ENCODE data around the gene ZNF580. TPM values are rescaled to one million over a fixed set of nuclear protein-coding genes. Genes with fewer than 3 reads are reported as not detected.

The ZNF580 gene
- polyA plus RNA-seq, 2 donors, result 12.8 to 14.2 TPM

DNA sequence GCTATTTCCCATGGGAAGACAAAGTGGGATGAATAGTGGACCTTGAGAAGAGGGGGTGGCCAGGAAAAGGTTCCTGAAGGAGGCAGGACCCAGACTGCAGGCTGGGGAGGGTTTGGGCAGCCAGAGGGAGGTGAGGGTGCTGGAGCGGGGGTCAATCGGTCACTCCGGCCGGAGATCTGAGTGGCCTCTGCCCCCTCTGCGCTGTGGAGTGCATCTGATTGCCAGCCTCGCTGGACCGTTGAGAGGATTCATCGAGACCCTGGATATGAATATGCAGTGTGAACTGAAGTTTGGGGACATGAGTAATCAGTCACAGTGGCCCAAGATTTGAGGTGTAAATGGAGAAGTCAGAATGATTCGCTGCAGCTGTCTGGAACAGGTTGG, 5.5 kb upstream of the ZNF580 start:
- peak overlapping the region; percentile 90 to 97 for H3K4me3 ChIP-seq (ENCODE audit: low read depth in 1 of 2, low read length in 2 of 2)

GRCh38 chr19:55635856-55636440, 4.9 kb upstream of the ZNF580 start:
- Histone ChIP-seq H3K36me3 (ENCODE audit: control insufficient read depth in 2 of 2, insufficient read depth in 2 of 2, low read length in 1 of 2) (no peaks in the 10 kb centered on the region), H3K4me1 (ENCODE audit: control insufficient read depth in 2 of 2, insufficient read depth in 2 of 2, low read length in 1 of 2) (peaks cover 4 to 17% of the 10 kb centered on the region in 2 donors), H3K4me3 (ENCODE audit: low read depth in 1 of 2, low read length in 2 of 2) (peak overlapping the region in 1 of 2 donors; percentile 90), H3K9me3 (ENCODE audit: control insufficient read depth in 2 of 2, insufficient read depth in 1 of 2, low read depth in 1 of 2, low read length in 1 of 2) (no peaks in the 10 kb centered on the region), H3K27ac (ENCODE audit: low read depth in 2 of 2, low read length in 1 of 2) (peak overlapping the region; percentile 97 to 99), H3K27me3 (ENCODE audit: control insufficient read depth in 1 of 2, insufficient read depth in 2 of 2, low read length in 2 of 2) (no peaks in the 10 kb centered on the region)
- 57 to 61% methylated on average over 7 of the region's 7 CpGs for WGBS, 2 donors

More for the DNA sequence above, 5.5 kb upstream of the ZNF580 start:
- peak overlapping the region; percentile 97 to 99 for H3K27ac ChIP-seq (ENCODE audit: low read depth in 2 of 2, low read length in 1 of 2)
- H3K9me3 ChIP-seq (ENCODE audit: control insufficient read depth in 2 of 2, insufficient read depth in 1 of 2, low read depth in 1 of 2, low read length in 1 of 2), result no peaks in the 10 kb centered on the region
- no peaks in the 10 kb centered on the region for H3K27me3 ChIP-seq (ENCODE audit: control insufficient read depth in 1 of 2, insufficient read depth in 2 of 2, low read length in 2 of 2)
- no peaks in the 10 kb centered on the region for H3K36me3 ChIP-seq (ENCODE audit: control insufficient read depth in 2 of 2, insufficient read depth in 2 of 2, low read length in 1 of 2)
- H3K4me1 ChIP-seq (ENCODE audit: control insufficient read depth in 2 of 2, insufficient read depth in 2 of 2, low read length in 1 of 2), result peaks cover 4 to 17% of the 10 kb centered on the region in 2 donors
- 5 to 10% methylated on average over 9 of the region's 9 CpGs for WGBS, 2 donors

GRCh38 chr19:55636723-55637122, 4.1 kb upstream of the ZNF580 start:
- Histone ChIP-seq H3K4me1 (ENCODE audit: control insufficient read depth in 2 of 2, insufficient read depth in 2 of 2, low read length in 1 of 2) (peaks cover 4 to 17% of the 10 kb centered on the region in 2 donors), H3K4me3 (ENCODE audit: low read depth in 1 of 2, low read length in 2 of 2) (no peak overlapping the region), H3K36me3 (ENCODE audit: control insufficient read depth in 2 of 2, insufficient read depth in 2 of 2, low read length in 1 of 2) (no peaks in the 10 kb centered on the region), H3K9me3 (ENCODE audit: control insufficient read depth in 2 of 2, insufficient read depth in 1 of 2, low read depth in 1 of 2, low read length in 1 of 2) (no peaks in the 10 kb centered on the region), H3K27ac (ENCODE audit: low read depth in 2 of 2, low read length in 1 of 2) (peak overlapping the region in 1 of 2 donors; percentile 47), H3K27me3 (ENCODE audit: control insufficient read depth in 1 of 2, insufficient read depth in 2 of 2, low read length in 2 of 2) (no peaks in the 10 kb centered on the region)
- 85% methylated on average over 4 of the region's 4 CpGs for WGBS, 2 donors

- H3K9me3 ChIP-seq (ENCODE audit: control insufficient read depth in 2 of 2, insufficient read depth in 1 of 2, low read depth in 1 of 2, low read length in 1 of 2), result no peaks in the 10 kb centered on the region
- no peaks in the 10 kb centered on the region for H3K27me3 ChIP-seq (ENCODE audit: control insufficient read depth in 1 of 2, insufficient read depth in 2 of 2, low read length in 2 of 2)
- WGBS, 2 donors, result 72 to 75% methylated on average over 11 of the region's 11 CpGs
- H3K36me3 ChIP-seq (ENCODE audit: control insufficient read depth in 2 of 2, insufficient read depth in 2 of 2, low read length in 1 of 2), result no peaks in the 10 kb centered on the region
- no peak overlapping the region for H3K27ac ChIP-seq (ENCODE audit: low read depth in 2 of 2, low read length in 1 of 2)
- peaks cover 7 to 19% of the 10 kb centered on the region in 2 donors for H3K4me1 ChIP-seq (ENCODE audit: control insufficient read depth in 2 of 2, insufficient read depth in 2 of 2, low read length in 1 of 2)
- H3K4me3 ChIP-seq (ENCODE audit: low read depth in 1 of 2, low read length in 2 of 2), result no peak overlapping the region
These were observed 3.3 kb upstream of the ZNF580 start for GRCh38 chr19:55637534-55637933.

DNA sequence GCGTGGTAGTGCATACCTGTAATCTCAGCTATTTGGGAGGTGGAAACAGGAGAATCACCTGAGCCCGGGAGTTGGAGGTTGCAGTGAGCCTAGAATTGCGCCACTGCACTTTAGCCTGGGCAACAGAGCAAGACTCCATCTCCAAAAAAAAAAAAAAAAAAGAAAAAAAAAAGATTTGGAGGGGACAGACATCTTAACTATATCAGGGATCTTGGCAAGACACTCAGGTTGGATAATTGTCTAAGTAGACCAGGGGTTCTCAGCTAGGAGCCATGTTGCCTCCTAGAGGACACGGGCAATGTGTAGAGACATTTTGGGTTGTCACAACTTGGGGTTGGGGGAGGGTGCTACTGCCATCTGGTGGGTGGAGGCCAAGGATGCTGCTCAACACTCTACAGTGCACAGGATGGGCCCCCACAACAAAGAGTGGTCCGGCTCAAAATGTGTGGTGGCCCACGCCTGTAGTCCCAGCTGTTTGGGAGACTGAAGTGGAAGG, 1.9 kb upstream of the ZNF580 start:
- Histone ChIP-seq H3K27ac (ENCODE audit: low read depth in 2 of 2, low read length in 1 of 2) (no peak overlapping the region), H3K4me1 (ENCODE audit: control insufficient read depth in 2 of 2, insufficient read depth in 2 of 2, low read length in 1 of 2) (peaks cover 11 to 19% of the 10 kb centered on the region in 2 donors), H3K4me3 (ENCODE audit: low read depth in 1 of 2, low read length in 2 of 2) (no peak overlapping the region), H3K36me3 (ENCODE audit: control insufficient read depth in 2 of 2, insufficient read depth in 2 of 2, low read length in 1 of 2) (no peaks in the 10 kb centered on the region), H3K9me3 (ENCODE audit: control insufficient read depth in 2 of 2, insufficient read depth in 1 of 2, low read depth in 1 of 2, low read length in 1 of 2) (no peaks in the 10 kb centered on the region), H3K27me3 (ENCODE audit: control insufficient read depth in 1 of 2, insufficient read depth in 2 of 2, low read length in 2 of 2) (no peaks in the 10 kb centered on the region)
- WGBS, 2 donors, result 86 to 88% methylated on average over 6 of the region's 6 CpGs

GRCh38 chr19:55640043-55640576, 692 bp upstream of the ZNF580 start:
- Histone ChIP-seq H3K4me1 (ENCODE audit: control insufficient read depth in 2 of 2, insufficient read depth in 2 of 2, low read length in 1 of 2) (peaks cover 11 to 28% of the 10 kb centered on the region in 2 donors), H3K9me3 (ENCODE audit: control insufficient read depth in 2 of 2, insufficient read depth in 1 of 2, low read depth in 1 of 2, low read length in 1 of 2) (no peaks in the 10 kb centered on the region), H3K27me3 (ENCODE audit: control insufficient read depth in 1 of 2, insufficient read depth in 2 of 2, low read length in 2 of 2) (no peaks in the 10 kb centered on the region), H3K36me3 (ENCODE audit: control insufficient read depth in 2 of 2, insufficient read depth in 2 of 2, low read length in 1 of 2) (peaks cover 0 to 7% of the 10 kb centered on the region in 2 donors), H3K4me3 (ENCODE audit: low read depth in 1 of 2, low read length in 2 of 2) (peak overlapping the region; percentile 58 to 96), H3K27ac (ENCODE audit: low read depth in 2 of 2, low read length in 1 of 2) (peak overlapping the region; percentile 86 to 91)
- 13 to 21% methylated on average over 36 to 38 of the region's 38 CpGs for WGBS, 2 donors

DNA sequence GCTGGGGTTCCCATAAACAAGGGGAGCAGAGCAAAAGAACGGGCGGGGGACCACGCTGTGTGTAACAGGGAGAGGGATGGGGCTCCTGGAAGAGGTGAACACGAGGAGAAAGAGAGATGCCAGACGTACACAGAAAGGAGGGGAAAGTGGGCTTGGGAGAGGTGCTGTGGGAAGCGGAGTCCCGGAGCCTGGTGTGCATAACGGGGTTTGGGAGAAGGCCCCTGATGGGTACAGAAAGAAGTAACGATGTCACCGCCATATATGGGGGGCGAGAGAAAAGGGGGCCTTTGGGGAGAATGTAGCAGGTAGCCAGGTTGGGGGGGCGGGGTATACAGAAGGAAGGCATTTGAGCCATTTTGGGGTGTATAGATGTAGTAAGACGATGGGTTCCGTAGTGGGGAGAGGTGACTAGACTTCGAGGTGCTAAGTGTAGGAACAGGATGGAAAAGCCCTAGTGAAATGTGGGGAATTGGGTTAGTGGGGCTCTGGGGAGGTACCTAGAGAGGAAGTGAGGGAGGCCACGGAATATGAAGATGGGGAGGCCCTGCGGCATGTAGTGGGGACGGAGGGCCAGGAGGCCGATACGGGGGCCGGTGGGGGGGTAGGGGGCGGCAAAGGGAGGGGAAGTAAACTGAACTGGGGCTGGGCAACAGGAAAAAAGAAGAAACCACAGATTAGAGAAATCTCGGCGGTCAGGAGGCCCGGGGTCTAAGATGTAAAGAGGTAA, 787 bp downstream of the ZNF580 start:
- Histone ChIP-seq H3K36me3 (ENCODE audit: control insufficient read depth in 2 of 2, insufficient read depth in 2 of 2, low read length in 1 of 2) (peaks cover 0 to 11% of the 10 kb centered on the region in 2 donors), H3K4me1 (ENCODE audit: control insufficient read depth in 2 of 2, insufficient read depth in 2 of 2, low read length in 1 of 2) (peaks cover 9 to 17% of the 10 kb centered on the region in 2 donors)
- WGBS, 2 donors, result 1% methylated on average over 24 to 25 of the region's 25 CpGs

DNA sequence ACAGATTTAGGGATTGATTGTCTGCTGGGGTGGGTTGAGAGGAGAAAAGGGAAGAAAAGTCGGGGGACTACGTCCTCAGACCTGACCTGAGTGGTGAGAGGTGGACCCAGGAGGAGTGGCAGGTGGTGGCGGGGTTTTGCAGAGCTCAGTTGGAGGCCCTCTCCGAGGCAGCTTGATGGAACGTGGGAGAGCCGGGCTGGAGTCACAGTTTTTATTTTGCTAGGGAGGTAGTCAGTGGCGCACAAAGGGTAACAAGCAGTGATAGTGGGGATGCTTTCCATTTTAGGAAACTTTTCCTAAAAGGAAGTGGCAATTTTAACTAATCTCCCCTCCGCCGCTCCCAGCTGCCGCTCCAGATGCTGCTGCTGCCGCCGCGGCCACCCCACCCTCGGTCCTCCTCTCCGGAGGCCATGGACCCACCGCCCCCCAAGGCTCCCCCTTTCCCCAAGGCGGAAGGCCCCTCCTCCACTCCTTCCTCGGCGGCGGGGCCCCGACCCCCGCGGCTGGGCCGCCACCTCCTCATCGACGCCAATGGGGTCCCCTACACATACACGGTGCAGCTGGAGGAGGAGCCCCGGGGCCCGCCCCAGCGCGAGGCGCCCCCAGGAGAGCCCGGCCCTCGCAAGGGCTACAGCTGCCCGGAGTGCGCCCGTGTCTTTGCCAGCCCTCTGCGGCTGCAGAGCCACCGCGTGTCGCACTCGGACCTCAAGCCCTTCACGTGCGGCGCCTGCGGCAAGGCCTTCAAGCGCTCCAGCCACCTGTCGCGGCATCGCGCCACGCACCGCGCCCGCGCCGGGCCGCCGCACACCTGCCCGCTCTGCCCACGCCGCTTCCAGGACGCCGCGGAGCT, 1.6 kb downstream of the ZNF580 start:
- no peaks in the 10 kb centered on the region for H3K27me3 ChIP-seq (ENCODE audit: control insufficient read depth in 1 of 2, insufficient read depth in 2 of 2, low read length in 2 of 2)
- H3K4me1 ChIP-seq (ENCODE audit: control insufficient read depth in 2 of 2, insufficient read depth in 2 of 2, low read length in 1 of 2), result peaks cover 7 to 15% of the 10 kb centered on the region in 2 donors

More for the DNA sequence above, 787 bp downstream of the ZNF580 start:
- H3K27me3 ChIP-seq (ENCODE audit: control insufficient read depth in 1 of 2, insufficient read depth in 2 of 2, low read length in 2 of 2), result no peaks in the 10 kb centered on the region
- no peaks in the 10 kb centered on the region for H3K9me3 ChIP-seq (ENCODE audit: control insufficient read depth in 2 of 2, insufficient read depth in 1 of 2, low read depth in 1 of 2, low read length in 1 of 2)
- H3K4me3 ChIP-seq (ENCODE audit: low read depth in 1 of 2, low read length in 2 of 2), result peak overlapping the region; percentile 62 to 96
- peak overlapping the region; percentile 86 to 91 for H3K27ac ChIP-seq (ENCODE audit: low read depth in 2 of 2, low read length in 1 of 2)

More for the DNA sequence above, 1.6 kb downstream of the ZNF580 start:
- Histone ChIP-seq H3K4me3 (ENCODE audit: low read depth in 1 of 2, low read length in 2 of 2) (peak overlapping the region; percentile 62 to 96), H3K36me3 (ENCODE audit: control insufficient read depth in 2 of 2, insufficient read depth in 2 of 2, low read length in 1 of 2) (peaks cover 0 to 11% of the 10 kb centered on the region in 2 donors), H3K9me3 (ENCODE audit: control insufficient read depth in 2 of 2, insufficient read depth in 1 of 2, low read depth in 1 of 2, low read length in 1 of 2) (no peaks in the 10 kb centered on the region), H3K27ac (ENCODE audit: low read depth in 2 of 2, low read length in 1 of 2) (peak overlapping the region; percentile 86 to 88)
- WGBS, 2 donors, result 1 to 3% methylated on average over 65 of the region's 65 CpGs

Measured in esophagus (tissue), 2 donors.